ENCODE measurements around the gene EXOC6B.

- TF ChIP-seq EZH2phosphoT487 (IDR thresholded peaks at IDR 0.05; ENCODE audit: insufficient read depth, low read depth) (no peak), EZH2 (IDR thresholded peaks at IDR 0.05; ENCODE audit: insufficient read depth, poor library complexity, severe bottlenecking) (no peak)
These were observed 621.6 kb downstream of the EXOC6B start for GRCh38 chr2:72204156-72204785.
